NK-92 (cell line): Measurements from ENCODE around the gene AOPEP.

ENCODE experiments used
- DNase-seq: peaks from one replicate; lab custom pipeline; 2025; ENCODE audit not compliant: unreplicated experiment; lab: John Stamatoyannopoulos, UW

Gene AOPEP

DNA sequence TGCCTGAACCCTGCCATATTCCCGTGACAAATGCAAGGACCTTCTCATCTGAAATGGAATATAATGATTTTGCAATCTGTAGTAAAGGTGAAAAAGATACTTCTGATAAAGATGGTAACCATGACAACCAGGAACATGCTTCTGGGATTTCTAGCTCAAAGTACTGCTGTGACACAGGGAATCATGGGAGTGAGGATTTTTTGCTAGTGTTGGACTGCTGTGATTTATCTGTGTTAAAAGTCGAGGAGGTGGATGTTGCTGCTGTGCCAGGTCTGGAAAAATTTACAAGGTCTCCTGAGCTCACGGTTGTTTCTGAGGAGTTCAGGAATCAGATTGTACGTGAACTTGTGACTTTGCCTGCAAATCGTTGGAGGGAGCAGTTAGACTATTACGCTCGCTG is 33.5 kb downstream of the AOPEP start:
- DNase-seq, result no peak

DNA sequence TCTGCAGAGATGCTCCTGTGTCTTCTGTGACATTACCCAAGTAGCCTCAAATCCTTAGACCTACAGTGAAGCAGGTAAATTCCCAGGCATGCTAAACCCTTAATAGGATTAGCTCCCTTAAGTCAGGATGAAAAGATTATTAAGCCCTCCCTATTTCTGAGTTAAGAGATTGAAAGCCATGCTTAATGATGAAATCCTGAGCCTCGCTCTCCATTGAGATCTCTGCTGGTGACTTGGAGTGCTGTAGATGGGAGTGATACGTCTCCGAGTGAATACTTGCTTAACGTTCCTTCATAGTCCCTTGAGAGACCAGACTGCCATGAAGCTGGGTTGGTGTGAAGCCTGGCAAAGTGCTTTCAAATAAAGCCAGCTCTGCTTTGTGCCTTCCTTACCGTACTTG is 34.2 kb downstream of the AOPEP start:
- DNase-seq, result no peak

DNA sequence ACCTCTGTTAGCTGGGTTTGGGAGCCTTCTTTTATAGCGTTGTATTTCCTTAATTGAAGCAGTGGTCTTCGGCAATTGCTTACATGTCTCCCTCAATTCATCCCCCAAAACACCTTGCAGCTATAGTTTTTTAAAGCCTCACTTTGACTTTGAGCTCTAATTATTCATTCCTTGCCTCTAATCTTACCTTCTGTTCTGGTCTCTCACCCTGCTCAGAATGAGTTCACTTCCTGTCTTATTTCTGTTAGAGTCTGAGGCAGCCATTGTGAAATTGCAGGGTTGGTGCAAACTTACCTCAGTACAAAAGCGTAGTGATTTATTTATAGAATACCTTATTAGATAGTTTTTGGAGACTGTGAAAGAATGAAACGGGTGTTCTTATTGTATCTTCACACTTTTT is 35.0 kb downstream of the AOPEP start:
- no peak for DNase-seq

DNA sequence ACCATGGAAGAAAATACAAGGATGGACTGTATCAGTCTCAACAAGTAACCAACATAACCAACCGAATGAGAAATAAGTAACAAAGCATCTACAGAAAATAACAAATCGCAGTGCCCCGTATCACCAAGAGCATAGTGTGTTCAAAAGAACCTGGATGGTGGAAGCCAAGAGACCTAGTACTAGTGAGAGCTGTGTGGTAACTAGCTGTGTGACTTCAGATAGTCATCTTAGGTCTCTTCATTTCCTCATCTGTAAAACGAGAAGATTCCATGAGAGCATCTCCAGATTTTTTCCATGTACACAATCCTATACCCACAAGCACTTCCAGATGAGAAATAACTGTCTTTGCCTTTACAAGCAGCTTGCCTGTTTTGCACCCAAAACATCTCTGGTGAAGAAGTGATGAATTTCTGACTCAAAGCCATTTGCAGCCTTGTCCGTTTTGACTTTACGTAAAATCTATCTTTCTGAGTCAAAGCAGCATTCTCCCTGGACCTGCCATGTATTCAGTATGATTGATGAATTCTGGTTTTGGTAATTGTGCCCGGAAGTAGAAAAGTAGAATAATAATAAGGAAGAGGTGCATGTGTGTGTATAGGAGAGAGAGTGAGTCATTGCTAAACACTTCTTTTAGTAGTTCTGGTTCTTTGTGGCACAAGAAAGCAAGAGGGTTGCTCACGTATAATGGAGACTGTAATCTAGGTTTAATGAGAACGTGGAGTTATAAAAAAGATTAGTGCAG is 41.0 kb downstream of the AOPEP start:
- DNase-seq, result no peak

DNA sequence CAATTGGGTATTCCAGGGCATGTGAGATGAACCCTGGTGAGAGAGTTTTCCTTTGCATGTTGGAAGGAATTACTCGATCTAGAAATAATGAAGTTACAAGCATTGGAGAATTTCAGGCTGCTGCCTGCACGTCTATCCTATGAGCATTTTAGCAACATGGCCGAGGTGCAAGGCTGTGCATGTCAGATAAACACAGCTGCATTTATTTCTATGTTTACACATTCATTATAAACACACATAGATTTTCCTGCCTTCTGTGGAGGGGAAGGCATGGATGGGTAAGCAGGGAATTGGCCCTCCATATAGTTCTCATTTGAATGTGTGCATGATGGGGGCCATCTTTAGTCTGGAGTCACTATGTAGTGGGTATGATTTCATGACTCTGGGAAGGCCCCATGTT is 42.3 kb downstream of the AOPEP start:
- DNase-seq, result no peak

DNA sequence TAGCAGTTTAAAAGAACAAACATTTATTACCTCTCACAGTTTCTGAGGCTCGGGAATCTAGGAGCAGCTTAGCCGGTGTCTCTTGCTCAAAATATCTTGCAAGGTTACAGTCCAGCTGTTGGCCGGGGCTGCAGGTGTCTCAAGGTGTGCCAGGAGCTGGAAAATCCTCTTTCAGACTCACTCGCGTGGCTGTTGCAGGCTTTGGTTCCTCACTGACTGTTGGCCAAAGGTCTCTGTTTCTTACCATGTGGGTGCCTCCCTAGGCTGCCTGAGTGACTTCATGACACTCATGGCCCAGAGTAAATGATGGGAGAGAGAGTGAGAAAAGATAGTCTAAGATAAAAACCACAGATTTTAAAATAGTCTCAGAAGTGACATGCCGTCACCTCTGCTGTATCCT is 43.8 kb downstream of the AOPEP start:
- DNase-seq, result no peak

DNA sequence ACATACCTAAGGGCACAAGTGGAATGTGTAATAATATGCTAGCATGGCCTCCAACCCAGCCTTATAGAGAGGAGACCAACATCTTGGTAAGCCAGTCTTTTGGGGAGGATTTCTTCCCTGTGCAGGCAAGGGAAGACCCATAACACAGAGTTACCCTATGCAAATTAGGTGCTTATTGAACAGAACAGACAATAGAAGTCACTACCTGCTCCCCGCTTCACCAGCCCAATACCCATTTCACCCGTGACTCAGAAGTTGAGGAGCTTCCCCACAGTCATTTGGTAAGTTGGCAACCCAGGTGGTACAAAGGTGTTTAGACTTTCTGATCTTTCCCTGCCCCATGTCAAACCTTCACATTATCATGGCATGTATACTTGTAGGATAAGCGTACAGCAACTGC is 44.6 kb downstream of the AOPEP start:
- no peak for DNase-seq

DNA sequence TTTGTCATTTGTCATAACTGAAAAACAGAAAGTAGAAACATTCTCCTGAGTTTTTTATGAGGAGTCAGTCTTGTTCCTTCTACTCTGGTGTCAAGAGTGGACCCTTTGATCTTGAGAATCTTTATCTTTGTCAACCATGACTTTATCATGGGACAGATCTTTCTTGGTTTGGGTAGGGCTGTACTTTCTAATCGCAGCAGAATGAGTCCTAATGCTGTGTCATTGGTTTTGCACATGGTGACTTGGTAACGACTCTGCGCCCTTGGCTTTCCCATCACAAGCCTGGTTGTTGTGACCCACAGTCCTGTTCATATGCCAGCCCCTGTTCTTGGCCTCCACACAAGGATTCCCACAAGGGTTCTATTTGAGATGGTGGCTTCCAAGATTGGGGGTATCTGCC is 45.6 kb downstream of the AOPEP start:
- DNase-seq, result no peak

DNA sequence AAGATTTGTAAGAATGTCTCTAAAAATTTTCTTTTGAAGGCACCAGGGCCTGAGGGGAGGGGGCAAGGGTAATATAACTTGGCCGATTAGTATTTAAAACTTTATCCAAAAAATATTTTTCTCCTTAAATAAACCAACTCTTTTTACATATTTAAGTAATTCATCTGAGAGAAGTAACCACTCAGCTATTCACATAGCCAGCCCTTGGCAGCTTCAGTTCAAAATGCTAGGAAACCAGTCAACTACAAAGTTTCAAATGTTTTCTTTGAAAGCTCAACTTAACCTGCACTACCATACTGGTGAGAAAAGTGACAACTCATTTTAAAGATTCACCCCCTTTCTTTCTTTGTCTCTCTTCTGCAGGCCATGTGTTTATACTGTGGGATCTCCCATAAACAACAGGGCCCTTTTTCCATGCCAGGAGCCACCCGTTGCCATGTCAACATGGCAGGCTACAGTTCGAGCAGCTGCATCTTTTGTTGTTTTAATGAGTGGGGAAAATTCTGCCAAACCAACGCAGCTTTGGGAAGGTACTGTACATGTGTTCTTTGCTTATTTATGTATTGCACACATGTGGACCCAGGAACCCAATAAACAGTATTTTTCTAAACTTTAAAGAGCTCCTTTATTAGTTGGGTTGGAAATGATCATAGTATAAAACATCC is 46.3 kb downstream of the AOPEP start:
- DNase-seq, result no peak

DNA sequence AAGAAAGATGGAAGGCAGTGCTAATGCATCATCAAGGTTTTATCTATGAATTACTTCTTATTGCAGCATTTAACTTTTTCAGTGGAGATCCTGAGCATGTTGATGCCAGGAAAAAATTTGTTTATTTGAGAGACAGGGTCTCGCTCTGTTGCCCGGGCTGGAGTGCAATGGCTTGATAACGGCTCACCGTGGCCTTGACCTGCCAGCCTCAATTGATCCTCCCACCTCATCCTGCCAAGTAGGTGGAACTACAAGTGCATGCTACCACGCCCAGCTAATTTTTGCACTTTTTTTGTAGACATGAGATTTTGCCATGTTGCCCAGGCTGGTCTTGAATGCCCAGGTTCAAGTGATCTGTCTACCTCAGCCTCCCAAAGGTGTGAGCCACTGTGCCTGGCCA is 47.2 kb downstream of the AOPEP start:
- DNase-seq, result no peak

DNA sequence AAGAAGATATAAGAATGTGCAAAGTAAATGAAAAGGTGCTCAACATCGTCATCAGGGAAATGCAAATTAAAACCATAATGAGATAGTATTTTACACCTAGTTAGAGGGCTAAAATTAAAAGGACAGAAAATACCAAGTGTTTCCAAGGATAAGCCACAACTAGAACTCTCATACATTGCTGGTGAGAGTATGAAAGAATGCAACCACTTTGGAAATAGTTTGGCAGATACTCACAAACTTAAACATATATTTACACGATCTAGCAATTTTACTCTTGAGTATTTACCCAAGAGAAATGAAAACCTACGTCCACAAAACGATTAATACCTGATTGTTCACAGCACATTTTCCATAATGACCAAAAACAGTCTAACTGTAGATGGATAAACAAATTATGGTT is 51.5 kb downstream of the AOPEP start:
- no peak for DNase-seq

DNA sequence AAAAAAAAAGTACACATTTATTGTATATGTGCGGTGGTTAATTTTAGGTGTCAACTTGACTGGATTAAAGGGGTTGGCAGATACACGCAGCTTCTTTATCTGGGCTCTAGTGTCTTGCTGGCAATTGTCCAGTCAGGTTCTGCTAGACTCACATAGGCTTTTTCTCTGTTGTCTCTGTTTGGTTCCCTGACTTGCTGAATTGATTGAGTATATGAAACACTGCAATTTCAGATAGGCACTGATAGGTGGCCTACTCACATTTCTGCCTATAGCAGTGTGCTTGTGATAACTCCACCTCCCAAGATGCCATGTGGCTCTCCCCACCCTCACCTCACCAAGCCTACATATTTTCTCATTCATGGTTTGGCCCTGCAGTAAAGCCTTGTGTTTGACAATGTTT is 52.5 kb downstream of the AOPEP start:
- DNase-seq, result no peak

DNA sequence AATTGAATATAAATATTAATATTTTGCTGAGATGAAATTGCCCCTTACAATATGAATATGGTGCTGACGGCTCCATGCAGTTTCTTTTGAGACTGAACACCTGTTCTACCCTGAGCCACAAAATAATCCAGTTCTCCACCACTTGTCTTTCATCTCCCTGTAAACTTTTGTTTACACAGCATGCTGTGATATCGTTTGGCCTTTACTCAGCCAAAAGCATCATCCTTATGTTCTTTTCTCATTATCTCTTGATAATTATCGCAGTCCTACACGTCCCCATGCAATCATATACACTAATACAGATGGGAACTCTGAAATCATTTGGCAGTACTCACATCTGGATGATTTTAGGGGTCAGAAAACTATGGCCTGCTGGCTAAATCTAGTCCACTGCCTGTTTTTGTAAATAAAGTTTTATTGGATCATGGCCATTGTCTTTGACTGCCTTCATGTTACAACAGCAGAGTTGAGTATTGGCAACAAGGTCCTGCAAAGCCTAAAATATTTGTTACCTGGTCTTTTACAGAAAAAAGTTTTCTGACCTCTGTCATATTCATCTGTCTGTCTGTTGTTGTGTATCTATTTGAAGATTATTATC is 53.3 kb downstream of the AOPEP start:
- no peak for DNase-seq

DNA sequence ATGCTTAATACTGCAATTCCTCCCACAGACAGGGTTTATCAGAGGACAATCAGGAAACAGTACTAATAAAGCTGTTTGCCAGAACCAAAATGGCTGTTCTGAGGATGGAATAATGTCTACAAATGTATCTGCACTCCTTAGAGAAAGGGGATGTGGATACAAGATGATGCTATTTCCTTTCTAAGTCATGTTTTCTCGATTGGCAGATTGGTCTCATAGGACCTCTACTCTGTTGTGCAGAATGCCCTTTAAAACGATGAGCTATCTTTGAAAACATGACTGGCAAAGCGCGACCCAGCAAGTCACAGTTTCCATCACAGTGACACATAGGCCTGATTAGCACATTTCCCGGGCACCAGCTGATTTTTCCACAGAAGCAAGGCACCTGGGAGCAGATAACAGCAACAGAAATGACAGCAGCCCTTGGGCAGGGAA is 54.0 kb downstream of the AOPEP start:
- DNase-seq, result no peak

DNA sequence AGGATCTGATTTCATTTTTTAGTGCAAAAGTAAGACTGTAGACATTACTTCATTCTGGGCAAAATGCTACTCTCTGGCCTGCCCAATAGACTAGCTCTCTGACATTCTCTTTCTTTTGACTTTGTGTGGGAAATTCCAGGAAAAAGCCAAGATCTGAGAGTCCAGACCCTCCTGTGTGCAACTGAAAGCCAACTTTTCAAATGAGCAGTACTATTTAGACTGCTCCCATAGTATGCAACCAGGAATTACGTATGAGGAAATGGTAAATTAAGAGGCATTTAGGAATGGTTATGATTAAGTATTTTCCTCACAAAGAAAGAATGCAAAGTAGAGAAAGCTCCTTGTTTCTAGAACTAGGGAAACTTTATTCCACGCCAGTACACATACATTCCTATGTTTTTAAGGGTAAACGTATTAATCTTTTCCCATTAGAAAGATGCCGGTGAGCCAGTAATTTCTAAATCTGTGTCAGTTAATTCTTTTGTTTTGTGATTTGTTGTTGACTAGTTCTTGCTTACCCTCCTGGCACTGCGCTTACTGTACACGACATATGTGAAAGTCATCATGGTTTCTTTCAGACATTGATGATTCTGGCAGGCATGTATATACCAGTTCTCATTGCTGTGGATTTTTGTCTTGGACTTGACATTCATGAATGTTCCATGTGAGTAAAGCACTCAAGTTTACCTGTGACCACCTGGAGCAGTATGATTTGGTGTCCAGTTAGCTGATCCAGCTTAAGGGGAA is 56.0 kb downstream of the AOPEP start:
- no peak for DNase-seq

DNA sequence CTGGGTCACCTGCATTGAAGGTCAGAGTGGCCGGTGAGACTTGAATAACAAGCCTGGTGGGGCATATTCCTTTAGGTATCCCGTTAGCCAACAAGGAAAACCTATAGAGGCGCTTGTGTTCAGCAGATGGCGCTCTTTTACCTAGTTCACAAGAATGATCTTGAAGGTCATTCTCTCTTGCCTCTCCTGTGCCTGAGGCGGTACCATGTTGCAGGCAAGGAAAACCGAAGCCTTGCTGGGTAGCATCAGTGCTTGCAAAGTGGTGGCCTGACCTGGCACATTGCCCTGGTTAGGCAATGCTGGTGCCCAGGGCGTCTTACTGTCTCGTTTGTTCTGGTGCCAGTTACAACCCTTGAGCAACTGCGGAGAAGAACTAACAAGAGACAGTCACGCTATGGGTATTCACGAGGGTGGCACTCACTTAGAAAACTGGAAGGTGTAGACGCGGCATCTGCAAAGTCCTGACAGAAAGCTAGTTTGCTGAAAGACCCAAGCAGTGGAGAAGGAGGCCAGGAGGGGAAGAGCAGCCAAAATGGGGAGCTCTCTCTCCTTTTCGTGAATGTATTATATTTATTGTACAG is 56.7 kb downstream of the AOPEP start:
- DNase-seq, result no peak

DNA sequence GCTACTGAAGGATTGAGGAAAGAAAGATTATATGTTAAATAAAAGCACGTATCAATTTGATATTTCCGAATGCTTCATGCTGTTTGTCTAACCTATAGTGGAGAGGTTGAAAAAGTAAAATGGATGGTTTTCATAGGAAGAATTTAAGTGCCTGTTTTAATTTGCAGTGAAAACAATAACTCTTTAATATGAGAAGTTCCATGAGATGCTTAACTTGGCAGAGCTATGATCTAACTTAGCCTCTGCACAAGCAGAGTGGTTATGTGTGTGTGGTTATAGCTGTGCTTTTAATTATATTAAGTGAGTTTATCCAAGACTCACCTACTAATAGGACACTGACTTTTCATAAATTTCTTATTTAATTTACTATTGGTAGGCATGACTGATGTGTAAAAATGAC is 57.4 kb downstream of the AOPEP start:
- DNase-seq, result no peak

DNA sequence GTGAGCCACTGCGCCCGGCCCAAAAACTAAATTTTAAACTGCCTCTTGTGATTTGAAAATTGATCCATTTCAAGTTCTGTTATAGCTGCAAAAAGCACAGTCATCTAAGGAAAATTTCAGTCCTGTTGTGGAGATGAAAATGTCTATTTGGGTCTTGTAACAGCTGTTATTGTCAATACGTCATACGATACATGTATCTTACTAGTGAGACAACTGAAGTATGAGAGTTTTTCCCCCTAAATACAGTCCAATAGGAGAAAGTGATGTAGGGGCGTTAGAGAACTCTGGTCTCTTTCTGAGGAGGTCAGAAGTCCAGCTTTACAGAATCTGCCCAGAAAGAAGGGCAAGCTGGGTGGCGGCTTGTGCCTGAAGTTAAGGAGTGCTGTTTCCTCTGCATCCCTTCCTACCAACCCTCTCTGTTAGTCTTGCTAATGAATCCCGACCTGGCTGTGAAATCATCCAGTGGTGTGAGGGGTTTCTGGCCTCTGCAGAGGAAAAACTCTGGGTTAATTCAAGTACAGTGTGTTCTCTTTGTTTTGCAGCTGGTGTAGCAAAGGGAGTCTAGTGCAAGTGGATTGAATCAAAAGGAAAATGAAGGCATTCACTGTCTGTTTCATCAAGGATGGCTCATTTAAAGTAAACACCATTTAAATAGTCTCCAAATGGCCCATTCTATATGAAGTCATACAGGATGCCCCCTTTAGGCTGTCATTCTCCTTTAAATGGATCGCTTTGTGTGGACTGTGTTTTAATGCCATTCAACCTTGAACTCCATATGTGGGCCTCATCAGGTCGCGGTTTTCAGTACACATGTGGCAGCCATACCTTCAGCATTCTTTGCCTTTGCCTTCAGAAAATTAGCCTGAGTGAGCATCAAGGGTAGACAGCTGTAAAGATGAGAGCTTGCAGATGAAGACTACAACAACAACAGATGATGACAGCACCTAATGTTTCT is 59.0 kb downstream of the AOPEP start:
- no peak for DNase-seq

DNA sequence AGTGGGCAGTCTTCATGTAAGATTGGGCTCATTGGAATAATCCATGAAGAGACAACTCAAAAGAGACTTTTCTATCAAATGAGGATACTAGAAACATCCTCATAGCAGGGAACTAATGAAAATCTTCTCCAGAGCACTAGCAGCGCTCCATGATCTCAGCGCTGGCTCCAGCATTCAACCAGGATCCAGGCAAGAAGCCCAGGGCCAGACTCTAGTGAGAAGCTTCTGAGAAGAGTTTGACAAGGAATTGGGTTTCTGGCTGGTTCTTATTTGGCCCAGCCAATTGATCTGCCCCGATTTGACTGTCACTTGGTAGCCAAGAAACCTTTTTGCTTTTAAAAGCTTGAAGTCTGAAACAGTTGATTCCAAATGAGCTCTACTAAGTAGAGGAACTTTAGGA is 60.1 kb downstream of the AOPEP start:
- no peak for DNase-seq

DNA sequence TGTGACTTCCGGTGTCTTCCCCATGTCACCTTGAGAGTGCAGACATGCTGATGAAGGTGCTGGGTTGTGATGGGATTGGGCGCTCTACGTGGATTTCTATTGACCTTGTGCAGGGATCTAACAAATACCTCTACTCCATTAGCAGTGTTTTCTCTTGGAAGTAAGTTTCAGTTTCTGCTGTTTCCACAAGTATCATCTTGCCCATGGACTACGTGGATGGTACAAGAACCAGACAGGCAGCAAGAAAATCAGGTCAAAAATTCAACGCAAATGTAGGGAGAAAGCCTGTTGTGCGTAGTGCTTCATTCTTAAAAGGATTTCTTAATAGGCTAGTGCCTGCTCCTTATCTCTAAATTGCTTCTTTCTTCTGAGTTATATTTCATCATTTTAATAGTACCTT is 60.8 kb downstream of the AOPEP start:
- no peak for DNase-seq
